ENCODE measurements around the gene AKR1C2. TPM values are rescaled to one million over a fixed set of nuclear protein-coding genes. Genes with fewer than 3 reads are reported as not detected.
"Not testable (repeated sequence)": the region's sequence is repeated elsewhere in the genome, so short reads cannot be mapped to it uniquely, and the experiment has no call there.

AKR1C2 gene
- total RNA-seq, 4 donors from 2014 or later = 51.7 to 269 (median 192) TPM

GRCh38 chr10:4983615-4984216, 19.9 kb downstream of the AKR1C2 start:
- no peak for DNase-seq (ENCODE audit: low spot score)
- TF ChIP-seq CTCF (IDR thresholded peaks at IDR 0.05) = no peak
- ATAC-seq (ENCODE audit: low FRiP score) = no peak

GRCh38 chr10:4982764-4983226, 20.9 kb downstream of the AKR1C2 start:
- DNase-seq (ENCODE audit: low spot score) (no peak), ATAC-seq (ENCODE audit: low FRiP score) (no peak)
- TF ChIP-seq CTCF (IDR thresholded peaks at IDR 0.05) = no peak

- ATAC-seq (ENCODE audit: low FRiP score) (peak; percentile 52), DNase-seq (ENCODE audit: low spot score) (no peak)
- TF ChIP-seq CTCF (IDR thresholded peaks at IDR 0.05) = no peak
Observed at GRCh38 chr10:4981722-4982471, 21.8 kb downstream of the AKR1C2 start.

GRCh38 chr10:4980793-4981192, 22.9 kb downstream of the AKR1C2 start:
- no peak for TF ChIP-seq CTCF (IDR thresholded peaks at IDR 0.05)
- ATAC-seq (ENCODE audit: low FRiP score) (no peak), DNase-seq (ENCODE audit: low spot score) (no peak)

- no peak for TF ChIP-seq CTCF (IDR thresholded peaks at IDR 0.05)
- ATAC-seq (ENCODE audit: low FRiP score) = no peak
- DNase-seq (ENCODE audit: low spot score) = no peak
Observed at GRCh38 chr10:4978870-4979269, 24.8 kb downstream of the AKR1C2 start.

GRCh38 chr10:4977025-4977424, 26.6 kb downstream of the AKR1C2 start:
- TF ChIP-seq CTCF (IDR thresholded peaks at IDR 0.05) = no peak
- ATAC-seq (ENCODE audit: low FRiP score) (no peak), DNase-seq (ENCODE audit: low spot score) (no peak)

- not testable (repeated sequence) for ATAC-seq (ENCODE audit: low FRiP score); DNase-seq (ENCODE audit: low spot score)
Observed at GRCh38 chr10:4974400-4974799, 29.3 kb downstream of the AKR1C2 start.

GRCh38 chr10:4973294-4973693, 30.4 kb downstream of the AKR1C2 start:
- ATAC-seq (ENCODE audit: low FRiP score) = not testable (repeated sequence)

GRCh38 chr10:4972369-4973142, 31.1 kb downstream of the AKR1C2 start:
- DNase-seq (ENCODE audit: low spot score); ATAC-seq (ENCODE audit: low FRiP score): not testable (repeated sequence)

More at GRCh38 chr10:4973294-4973693, 30.4 kb downstream of the AKR1C2 start:
- not testable (repeated sequence) for DNase-seq (ENCODE audit: low spot score)

GRCh38 chr10:4970362-4970761, 33.3 kb downstream of the AKR1C2 start:
- not testable (repeated sequence) for ATAC-seq (ENCODE audit: low FRiP score)

GRCh38 chr10:4969289-4969688, 34.4 kb downstream of the AKR1C2 start:
- not testable (repeated sequence) for DNase-seq (ENCODE audit: low spot score); ATAC-seq (ENCODE audit: low FRiP score)

More at GRCh38 chr10:4970362-4970761, 33.3 kb downstream of the AKR1C2 start:
- not testable (repeated sequence) for DNase-seq (ENCODE audit: low spot score)

All from omental fat pad (tissue), 4 donors.